Nephron (organoid): ENCODE measurements around the gene SMURF1.

Experiments
- H3K27ac Mint-ChIP-seq, 3 experiments: 2 replicates each; pipeline ENCODE4 v1.8.0; 2020; ENCODE audit warnings: mixed read lengths in 3 of 3, mild to moderate bottlenecking in 2 of 3, moderate library complexity in 1 of 3
- H3K27me3 Mint-ChIP-seq: 2 replicates; pipeline ENCODE4 v1.8.0; 2021; ENCODE audit warnings: low read depth, mild to moderate bottlenecking, moderate library complexity, mixed read lengths
- H3K36me3 Mint-ChIP-seq: 2 replicates; pipeline ENCODE4 v1.8.0; 2020; ENCODE audit warnings: low read depth, mixed read lengths
- H3K4me1 Mint-ChIP-seq: 2 replicates; pipeline ENCODE4 v1.8.0; 2020; ENCODE audit warnings: mixed read lengths
- H3K4me3 Mint-ChIP-seq, 3 experiments: 2 replicates each; pipeline ENCODE4 v1.8.0; 2020; ENCODE audit warnings: mild to moderate bottlenecking in 3 of 3, mixed read lengths in 3 of 3, moderate library complexity in 2 of 3
- H3K9me3 Mint-ChIP-seq: 2 replicates; pipeline ENCODE4 v1.8.0; 2020; ENCODE audit warnings: mixed read lengths
- CTCF ChIP-seq, 3 experiments: fragments of 200-600 bp; sonication (generic); IDR thresholded peaks; one replicate each; pipeline ENCODE4 v1.5.0; 2021; ENCODE audit warnings: antibody characterized with exemption in 3 of 3; ENCODE audit not compliant: unreplicated experiment in 3 of 3

SMURF1 gene

GRCh38 chr7:99000904-99001465 lies 142.9 kb downstream of the SMURF1 start:
- no peaks in the 10 kb centered on the region for H3K27me3 Mint-ChIP-seq
- TF ChIP-seq CTCF (IDR thresholded peaks at IDR 0.05; ENCODE audit: unreplicated experiment in 3 of 3), result no peak
- H3K9me3 Mint-ChIP-seq, result no peaks in the 10 kb centered on the region
- peak overlapping the region; percentile 59 to 96 (median 60) for H3K27ac Mint-ChIP-seq
- peaks cover 68% of the 10 kb centered on the region for H3K36me3 Mint-ChIP-seq
- H3K4me1 Mint-ChIP-seq, result no peaks in the 10 kb centered on the region
- no peak overlapping the region for H3K4me3 Mint-ChIP-seq

- TF ChIP-seq CTCF (IDR thresholded peaks at IDR 0.05; ENCODE audit: unreplicated experiment in 3 of 3), result no peak
- Mint-ChIP-seq H3K27me3 (no peaks in the 10 kb centered on the region), H3K27ac (peak overlapping the region in 1 of 3 experiments; percentile 96), H3K36me3 (peaks cover 68% of the 10 kb centered on the region), H3K9me3 (no peaks in the 10 kb centered on the region), H3K4me3 (no peak overlapping the region), H3K4me1 (no peaks in the 10 kb centered on the region)
Observed at GRCh38 chr7:99000196-99000903, 143.6 kb downstream of the SMURF1 start.

- no peak overlapping the region for H3K4me3 Mint-ChIP-seq
- H3K27ac Mint-ChIP-seq, result peak overlapping the region in 1 of 3 experiments; percentile 57
- peaks cover 68% of the 10 kb centered on the region for H3K36me3 Mint-ChIP-seq
- TF ChIP-seq CTCF (IDR thresholded peaks at IDR 0.05; ENCODE audit: unreplicated experiment in 3 of 3), result no peak
- H3K4me1 Mint-ChIP-seq, result no peaks in the 10 kb centered on the region
- H3K27me3 Mint-ChIP-seq, result no peaks in the 10 kb centered on the region
- H3K9me3 Mint-ChIP-seq, result no peaks in the 10 kb centered on the region
Observed at GRCh38 chr7:98998821-98999725, 144.8 kb downstream of the SMURF1 start.

- Mint-ChIP-seq H3K4me3 (no peak overlapping the region), H3K36me3 (peaks cover 70% of the 10 kb centered on the region), H3K4me1 (no peaks in the 10 kb centered on the region), H3K27ac (no peak overlapping the region), H3K27me3 (no peaks in the 10 kb centered on the region), H3K9me3 (no peaks in the 10 kb centered on the region)
- TF ChIP-seq CTCF (IDR thresholded peaks at IDR 0.05; ENCODE audit: unreplicated experiment in 3 of 3), result no peak
Observed at GRCh38 chr7:98997846-98998245, 146.1 kb downstream of the SMURF1 start.

GRCh38 chr7:98996150-98996552 lies 147.8 kb downstream of the SMURF1 start:
- peaks cover 70% of the 10 kb centered on the region for H3K36me3 Mint-ChIP-seq
- no peaks in the 10 kb centered on the region for H3K27me3 Mint-ChIP-seq
- H3K4me3 Mint-ChIP-seq, result no peak overlapping the region
- H3K4me1 Mint-ChIP-seq, result no peaks in the 10 kb centered on the region
- no peak overlapping the region for H3K27ac Mint-ChIP-seq
- H3K9me3 Mint-ChIP-seq, result no peaks in the 10 kb centered on the region
- no peak for TF ChIP-seq CTCF (IDR thresholded peaks at IDR 0.05; ENCODE audit: unreplicated experiment in 3 of 3)
